PC-9 (cell line): ENCODE data around the gene PLA2G2C.

Source experiments
- CTCF ChIP-seq: fragments of 200-600 bp; sonication (generic); conservative IDR thresholded peaks from 2 replicates; pipeline ENCODE4 v1.6.1; 2017; ENCODE audit warnings: mixed run types, antibody characterized with exemption, mild to moderate bottlenecking, moderate library complexity
- EZH2 ChIP-seq: fragments of 200-600 bp; sonication (generic); IDR thresholded peaks from 2 replicates; pipeline ENCODE4 v1.8.0; 2017; ENCODE audit warnings: antibody characterized with exemption, low read depth

DNA sequence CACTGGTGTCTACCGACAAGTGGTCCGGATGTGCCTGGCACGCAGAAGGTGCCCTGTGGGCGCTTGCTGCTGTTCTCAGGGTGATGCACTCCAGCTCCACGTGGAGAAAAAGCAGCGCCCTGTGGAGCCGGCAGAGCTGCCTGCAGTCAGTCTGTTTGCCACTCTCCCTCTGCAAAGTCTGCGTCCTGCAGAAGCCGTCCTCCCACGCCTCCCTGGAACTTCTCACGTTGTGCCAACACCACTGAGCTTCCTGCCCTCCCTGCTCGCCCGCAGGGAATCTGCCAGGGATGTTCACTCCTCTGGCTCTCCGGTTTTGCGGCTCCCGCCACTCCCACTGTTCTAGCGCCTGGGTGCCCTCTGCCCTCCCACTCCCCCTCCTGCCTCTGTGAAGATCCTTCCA lies 20.3 kb downstream of the PLA2G2C start:
- TF ChIP-seq CTCF (no peak), EZH2 (no peak)
